Measurements from ENCODE around the gene CARTPT. TPM values are rescaled to one million over a fixed set of nuclear protein-coding genes. Genes with fewer than 3 reads are reported as not detected.

CARTPT gene
- total and polyA plus RNA-seq, 2 donors (not counting 3 experiments of a cell fraction or from before 2014, with no cell fraction given), result not detected

DNA sequence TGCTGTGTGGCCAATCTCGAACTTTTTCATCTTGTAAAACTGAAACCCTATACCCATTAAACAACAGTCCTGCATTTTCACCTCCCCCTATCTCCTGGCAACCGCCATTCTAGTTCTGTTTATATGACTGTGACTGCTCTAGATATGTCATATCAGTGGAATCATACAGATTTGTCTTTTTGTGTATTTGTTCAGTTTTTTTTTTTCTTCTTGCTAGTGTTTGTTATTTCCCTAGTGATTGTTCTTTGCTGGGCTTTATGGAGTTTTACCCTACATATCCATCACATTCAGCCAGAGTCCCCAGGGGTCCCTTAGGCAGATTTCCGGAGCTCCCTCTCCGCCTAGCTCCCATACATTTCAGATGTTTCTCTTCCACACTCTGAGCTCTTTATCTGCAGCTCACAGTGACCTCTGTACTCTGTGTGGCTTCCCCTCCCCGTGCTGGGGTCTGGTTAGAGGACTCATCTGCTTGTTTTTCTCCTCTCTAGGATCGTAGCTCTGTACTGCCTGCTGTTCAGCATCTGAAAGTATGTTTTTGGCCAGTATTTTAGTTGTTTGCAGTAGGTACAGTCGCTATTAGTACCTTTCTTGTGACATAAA, 25.1 kb upstream of the CARTPT start:
- no TSS peak for BruUV-seq (replicated peaks)

More for the DNA sequence above, 25.1 kb upstream of the CARTPT start:
- Histone ChIP-seq H2AFZ (ENCODE audit: low read depth, low read length) (no peak overlapping the region), H3K27me3 (ENCODE audit: control insufficient read depth in 2 of 2, insufficient read depth in 2 of 2, low read length in 2 of 2) (peaks cover 19 to 35% of the 10 kb centered on the region in 2 experiments), H3K4me1 (ENCODE audit: control insufficient read depth, extremely low read depth, insufficient read depth, low read length) (peaks cover 14% of the 10 kb centered on the region), H3K27ac (ENCODE audit: insufficient read depth, low read depth, low read length) (no peak overlapping the region), H3K79me2 (ENCODE audit: control insufficient read depth, insufficient read depth, low read length) (no peaks in the 10 kb centered on the region), H3K9me1 (replicated peaks; ENCODE audit: control insufficient read depth, extremely low read depth, insufficient read depth, low read length) (no peaks in the 10 kb centered on the region), H3K36me3 (ENCODE audit: control insufficient read depth in 2 of 2, extremely low read depth in 1 of 2, insufficient read depth in 2 of 2, low read length in 2 of 2) (no peaks in the 10 kb centered on the region), H3K9ac (replicated peaks; ENCODE audit: extremely low read depth, insufficient read depth, low read length) (no peak overlapping the region), H4K20me1 (replicated peaks; ENCODE audit: control insufficient read depth, extremely low read depth, insufficient read depth, low read length) (no peaks in the 10 kb centered on the region), H3K4me3 (replicated peaks in 1 of 3; ENCODE audit: insufficient read depth in 1 of 3, low read depth in 1 of 3, low read length in 3 of 3) (no peak overlapping the region), H3K9me3 (replicated peaks; ENCODE audit: control insufficient read depth, insufficient read depth, low read length) (no peaks in the 10 kb centered on the region), H3K4me2 (ENCODE audit: insufficient read depth, low read length) (no peak overlapping the region)
- FAIRE-seq (no peak), DNase-seq (ENCODE audit: low read depth, low spot score) (no peak)
- intact Hi-C loops (cut with micrococcal nuclease) (no loop called here), dilution Hi-C loops (cut with MboI; ENCODE audit: extremely low pct_ligation_motif_present, low sequenced_read_pairs) (no loop called here)
- CTCF ChIA-PET, result interaction anchor here (0.8 to 1.2 kb wide), 3 partner anchors 33 to 615 kb away, joined by 3 read pairs; no protein-coding TSS in a partner anchor
- POLR2A ChIA-PET, result no interaction called here
- no peak for TF ChIP-seq POLR2AphosphoS5 (IDR thresholded peaks at IDR 0.05; ENCODE audit: insufficient read depth, low read depth, low read length)
- no peak for TF ChIP-seq GATA2 (IDR thresholded peaks at IDR 0.05; ENCODE audit: insufficient read depth, insufficient read length, low read depth, low read length)
- TF ChIP-seq MYC (IDR thresholded peaks at IDR 0.05; ENCODE audit: low read depth, low read length), result no peak
- no peak for TF ChIP-seq EZH2 (IDR thresholded peaks at IDR 0.05; ENCODE audit: borderline replicate concordance, low read depth, low read length, severe bottlenecking)
- TF ChIP-seq POLR2A (IDR thresholded peaks at IDR 0.05; ENCODE audit: low read depth, low read length), result no peak
- no peak for TF ChIP-seq FOS (IDR thresholded peaks at IDR 0.05; ENCODE audit: borderline replicate concordance, insufficient read depth, low read length)
- TF ChIP-seq CTCF (IDR thresholded peaks at IDR 0.05; ENCODE audit: extremely low read depth in 1 of 2, insufficient read depth in 1 of 2, low read depth in 1 of 2, low read length in 2 of 2), result no peak
- TF ChIP-seq, protein P1, sequence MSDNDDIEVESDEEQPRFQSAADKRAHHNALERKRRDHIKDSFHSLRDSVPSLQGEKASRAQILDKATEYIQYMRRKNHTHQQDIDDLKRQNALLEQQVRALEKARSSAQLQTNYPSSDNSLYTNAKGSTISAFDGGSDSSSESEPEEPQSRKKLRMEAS (IDR thresholded peaks at IDR 0.05; ENCODE audit: insufficient read depth, insufficient read length), result no peak
- TF ChIP-seq JUN (IDR thresholded peaks at IDR 0.05; ENCODE audit: borderline replicate concordance, insufficient read depth, insufficient read length, low read depth), result no peak
